IMR-90 (cell line): ENCODE results near the gene PRR12. TPM values are rescaled to one million over a fixed set of nuclear protein-coding genes. Genes with fewer than 3 reads are reported as not detected.

Experiments
- ATAC-seq: fragments of 200-7000 bp; cut with Tn5 transposase; 2 replicates; pipeline ENCODE4 v1.9.1; 2020; ENCODE audit warnings: low read depth, mild to moderate bottlenecking, moderate library complexity
- BruUV-seq: library from RNA; stranded (reverse); fragments of 400-500 nt; replicated peaks from 2 replicates; lab custom pipeline; 2021; lab: Mats Ljungman, UMichigan
- CTCF ChIA-PET: fragments of 300-600 bp; formaldehyde crosslinking; extraction: SDS; loops from one replicate; lab custom pipeline; 2021; ENCODE audit warnings: antibody characterized with exemption; lab: Yijun Ruan, JAX
- POLR2A ChIA-PET: fragments of 300-600 bp; sonication (Branson Sonifier 250); formaldehyde crosslinking; loops from one replicate; lab custom pipeline; 2022; ENCODE audit warnings: antibody characterized with exemption; ENCODE audit not compliant: unreplicated experiment; lab: Charles Lee
- DNase-seq: peaks from one replicate; pipeline ENCODE4 v3.0.0; 2013
- H2AFZ ChIP-seq: replicated peaks from 2 replicates; pipeline ENCODE3; 2013; ENCODE audit warnings: low read length, mild to moderate bottlenecking; ENCODE audit not compliant: poor library complexity
- H2AK5ac ChIP-seq: 2 replicates; pipeline ENCODE4 v1.6.1; 2013; ENCODE audit warnings: low read depth, low read length, inconsistent platforms
- H2AK9ac ChIP-seq: replicated peaks from 2 replicates; pipeline ENCODE3; 2013; ENCODE audit warnings: mild to moderate bottlenecking, low read depth, low read length, moderate library complexity; ENCODE audit not compliant: poor library complexity
- H2BK120ac ChIP-seq: 2 replicates; pipeline ENCODE4 v1.6.1; 2013; ENCODE audit warnings: low read depth, low read length, inconsistent platforms
- H2BK15ac ChIP-seq: 3 replicates; pipeline ENCODE4 v1.6.1; 2013; ENCODE audit warnings: low read depth, low read length, inconsistent platforms
- H2BK20ac ChIP-seq: 2 replicates; pipeline ENCODE4 v1.6.1; 2013; ENCODE audit warnings: low read depth, mild to moderate bottlenecking, inconsistent platforms, low read length, moderate library complexity
- H2BK5ac ChIP-seq: 2 replicates; pipeline ENCODE4 v1.6.1; 2013; ENCODE audit warnings: mild to moderate bottlenecking, low read depth, low read length, inconsistent platforms; ENCODE audit not compliant: poor library complexity, severe bottlenecking
- H3K14ac ChIP-seq: replicated peaks from 2 replicates; pipeline ENCODE4 v1.6.1; 2013; ENCODE audit warnings: low read depth, low read length, inconsistent platforms
- H3K18ac ChIP-seq: 2 replicates; pipeline ENCODE4 v1.6.1; 2013; ENCODE audit warnings: low read depth, low read length, control low read depth
- H3K23ac ChIP-seq: 2 replicates; pipeline ENCODE4 v1.6.1; 2013; ENCODE audit warnings: low read depth, low read length, inconsistent platforms
- H3K27ac ChIP-seq: 2 replicates; pipeline ENCODE4 v1.5.1; 2013; ENCODE audit warnings: mild to moderate bottlenecking, control low read depth, low read length; ENCODE audit not compliant: insufficient read depth
- H3K27me3 ChIP-seq: 2 replicates; pipeline ENCODE4 v1.6.1; 2013; ENCODE audit warnings: low read length; ENCODE audit not compliant: control insufficient read depth, insufficient read depth
- H3K36me3 ChIP-seq: 2 replicates; pipeline ENCODE4 v1.6.1; 2013; ENCODE audit warnings: low read length, mixed read lengths; ENCODE audit not compliant: control insufficient read depth, insufficient read depth
- H3K4ac ChIP-seq: 2 replicates; pipeline ENCODE4 v1.6.1; 2013; ENCODE audit warnings: low read depth, low read length, inconsistent platforms
- H3K4me1 ChIP-seq: 2 replicates; pipeline ENCODE4 v1.6.1; 2013; ENCODE audit warnings: low read length, mixed read lengths; ENCODE audit not compliant: control insufficient read depth, insufficient read depth
- H3K4me2 ChIP-seq: 2 replicates; pipeline ENCODE4 v1.6.1; 2013; ENCODE audit warnings: low read depth, mild to moderate bottlenecking, control low read depth, low read length, moderate library complexity
- H3K4me3 ChIP-seq: 2 replicates; pipeline ENCODE4 v1.5.1; 2013; ENCODE audit warnings: low read depth, mild to moderate bottlenecking, control low read depth, low read length, moderate library complexity; ENCODE audit not compliant: insufficient read depth
- H3K56ac ChIP-seq: 2 replicates; pipeline ENCODE4 v1.6.1; 2013; ENCODE audit warnings: low read length, inconsistent platforms; ENCODE audit not compliant: insufficient read depth; ENCODE audit errors: extremely low read depth
- H3K79me1 ChIP-seq, 2 experiments: 2 replicates each; pipeline ENCODE4 v1.6.1; 2013; ENCODE audit warnings: low read length in 2 of 2, inconsistent platforms in 1 of 2, low read depth in 1 of 2
- H3K9ac ChIP-seq: 2 replicates; pipeline ENCODE4 v1.6.1; 2013; ENCODE audit warnings: low read depth, low read length, control low read depth
- H3K9me1 ChIP-seq: 2 replicates; pipeline ENCODE4 v1.6.1; 2013; ENCODE audit warnings: low read length, inconsistent platforms; ENCODE audit not compliant: insufficient read depth
- H3K9me3 ChIP-seq: 2 replicates; pipeline ENCODE4 v1.6.1; 2013; ENCODE audit warnings: low read length; ENCODE audit not compliant: control insufficient read depth, insufficient read depth
- H4K20me1 ChIP-seq: 2 replicates; pipeline ENCODE4 v1.6.1; 2013; ENCODE audit warnings: low read length, inconsistent platforms; ENCODE audit not compliant: insufficient read depth
- H4K5ac ChIP-seq: 2 replicates; pipeline ENCODE4 v1.6.1; 2013; ENCODE audit warnings: mild to moderate bottlenecking, low read depth, low read length, control low read depth
- H4K8ac ChIP-seq, 2 experiments: 2 replicates each; pipeline ENCODE4 v1.6.1; 2013; ENCODE audit warnings: low read depth in 2 of 2, low read length in 2 of 2, control low read depth in 1 of 2, inconsistent platforms in 1 of 2
- H4K91ac ChIP-seq: 2 replicates; pipeline ENCODE4 v1.6.1; 2013; ENCODE audit warnings: low read depth, low read length, inconsistent platforms; ENCODE audit not compliant: insufficient read depth
- BHLHE40 ChIP-seq: fragments of 150-350 bp; IDR thresholded peaks from 2 replicates; pipeline ENCODE4 v1.6.1; 2016; ENCODE audit warnings: mild to moderate bottlenecking, low read depth, low read length
- CEBPB ChIP-seq: IDR thresholded peaks from 2 replicates; pipeline ENCODE4 v1.6.1; 2012; ENCODE audit warnings: low read depth, low read length, improper control_type of control experiment
- CHD1 ChIP-seq: IDR thresholded peaks from 2 replicates; pipeline ENCODE4 v1.6.1; 2012; ENCODE audit warnings: low read depth, low read length, improper control_type of control experiment
- MAZ ChIP-seq: IDR thresholded peaks from 2 replicates; pipeline ENCODE4 v1.6.1; 2012; ENCODE audit warnings: low read depth, mild to moderate bottlenecking, low read length, improper control_type of control experiment, moderate library complexity, borderline replicate concordance
- MXI1 ChIP-seq: IDR thresholded peaks from 2 replicates; pipeline ENCODE4 v1.6.1; 2012; ENCODE audit warnings: low read depth, mild to moderate bottlenecking, low read length, moderate library complexity, borderline replicate concordance
- NFE2L2 ChIP-seq: fragments of 150-350 bp; IDR thresholded peaks from 2 replicates; pipeline ENCODE4 v1.6.1; 2016; ENCODE audit warnings: low read depth, mild to moderate bottlenecking, low read length
- POLR2A ChIP-seq: IDR thresholded peaks from 2 replicates; pipeline ENCODE4 v1.6.1; 2012; ENCODE audit warnings: mild to moderate bottlenecking, low read depth, low read length
- RCOR1 ChIP-seq: IDR thresholded peaks from 2 replicates; pipeline ENCODE4 v1.6.1; 2012; ENCODE audit warnings: mild to moderate bottlenecking, low read length, improper control_type of control experiment; ENCODE audit not compliant: insufficient replicate concordance
- WGBS, 2 experiments: methylation state at CpG; one replicate each; pipeline versions ENCODE4 v1.1.5 to v1.1.7; 2013; ENCODE audit warnings: missing lambda C conversion rate in 2 of 2; ENCODE audit not compliant: insufficient read length in 1 of 2; ENCODE audit errors: extremely low coverage in 2 of 2; 5-methylcytosine and 5-hydroxymethylcytosine counted together
- dilution Hi-C: fragments of 300-500 bp; cut with HindIII; formaldehyde crosslinking; loops from one replicate; pipeline ENCODE4 v1.14.3; 2018; ENCODE audit warnings: low sequenced_read_pairs; ENCODE audit not compliant: unreplicated experiment
- in situ Hi-C: fragments of 300-500 bp; cut with MboI; formaldehyde crosslinking; loops from 3 replicates; pipeline ENCODE4 v1.14.3; 2019; ENCODE audit warnings: low sequenced_read_pairs, inconsistent platforms, mixed read lengths
- intact Hi-C: fragments of 100-400 bp; cut with micrococcal nuclease; formaldehyde crosslinking; loops from 2 replicates; pipeline ENCODE4 v1.10.0; 2022
- polyA plus RNA-seq, 3 experiments: library from polyadenylated mRNA; depleted of rRNA; stranded (reverse); fragments of >200 nt; gene quantifications; 2 replicates each; pipeline ENCODE4 v1.2.3, GENCODE V29; 2012; ENCODE audit warnings: low replicate concordance in 1 of 3
- total RNA-seq: library from RNA; depleted of rRNA; stranded (reverse); fragments of >200 nt; gene quantifications from 2 replicates; pipeline ENCODE4 v1.2.3, GENCODE V29; 2012

PRR12 gene
- total and polyA plus RNA-seq, 2 of the 4 experiments (the other 2 are of a cell fraction): 0.36 to 4.1 TPM

- TF ChIP-seq RCOR1: no peak
Observed at GRCh38 chr19:49658566-49659442, 67.8 kb downstream of the PRR12 start (continued).

GRCh38 chr19:49660338-49660961 lies 69.5 kb downstream of the PRR12 start:
- Histone ChIP-seq H3K9ac (no peak overlapping the region), H3K27ac (no peak overlapping the region), H3K9me1 (peaks cover 3% of the 10 kb centered on the region; the same call in 1 of the 2 replicates), H2BK120ac (no peak overlapping the region), H2AK9ac (no peak overlapping the region), H3K18ac (no peak overlapping the region), H3K9me3 (no peaks in the 10 kb centered on the region), H4K8ac (no peak overlapping the region), H2AFZ (no peak overlapping the region), H3K14ac (no peak overlapping the region), H3K36me3 (peaks cover 62% of the 10 kb centered on the region), H2BK15ac (no peak overlapping the region), H4K20me1 (peaks cover 27% of the 10 kb centered on the region), H3K27me3 (no peaks in the 10 kb centered on the region), H3K4me3 (no peak overlapping the region), H3K56ac (no peak overlapping the region), H3K4me2 (no peak overlapping the region), H2BK5ac (no peak overlapping the region), H4K91ac (no peak overlapping the region), H3K4me1 (peaks cover 4% of the 10 kb centered on the region), H3K23ac (no peak overlapping the region), H4K5ac (no peak overlapping the region), H3K4ac (no peak overlapping the region), H2BK20ac (no peak overlapping the region), H3K79me1 (peaks cover 11 to 54% of the 10 kb centered on the region in 2 experiments; a peak in 3 of 4 replicates), H2AK5ac (no peak overlapping the region)
- ATAC-seq: no peak
- ChIA-PET POLR2A (no interaction called here), CTCF (no interaction called here)
- in situ Hi-C loops: loop anchor here (10.0 kb wide), 1 partner anchor 166 kb away; the partner anchor contains the start of gene RPS11
- WGBS, 2 experiments: 100% methylated on average over 1 of the region's 15 CpGs; no CpG with 5 or more reads in 1 of the 2 experiments
- DNase-seq: no peak
- no TSS peak for BruUV-seq
- intact Hi-C loops: no loop called here
- TF ChIP-seq CEBPB: no peak
- TF ChIP-seq CHD1: no peak
- TF ChIP-seq BHLHE40: no peak
- no peak for TF ChIP-seq NFE2L2
- TF ChIP-seq MAZ: no peak
- TF ChIP-seq MXI1: no peak
- TF ChIP-seq POLR2A: no peak
- dilution Hi-C loops: no loop called here
